ENCODE data around the gene PCSK5. TPM values are rescaled to one million over a fixed set of nuclear protein-coding genes. Genes with fewer than 3 reads are reported as not detected.

The PCSK5 gene
- total and polyA plus RNA-seq, 8 donors, result 0.99 to 10.3 (median 4.4) TPM

GRCh38 chr9:76191493-76191892 lies 301.0 kb downstream of the PCSK5 start:
- ATAC-seq (no peak), DNase-seq (no peak), FAIRE-seq (no peak)
- Histone ChIP-seq H3K27ac (no peak overlapping the region), H3K4me3 (no peak overlapping the region), H3K4me1 (no peaks in the 10 kb centered on the region), H3K9me3 (no peaks in the 10 kb centered on the region), H3K27me3 (no peaks in the 10 kb centered on the region), H3K36me3 (no peaks in the 10 kb centered on the region)
- WGBS, 2 donors, result 94 to 97% methylated on average over 5 of the region's 5 CpGs
- intact Hi-C loops (cut with DNase I), result no loop called here
- no peak for TF ChIP-seq CTCF (IDR thresholded peaks at IDR 0.05)

GRCh38 chr9:76192013-76192412 lies 301.5 kb downstream of the PCSK5 start:
- no peak for FAIRE-seq
- WGBS, 2 donors, result 93 to 96% methylated on average over 3 of the region's 3 CpGs

GRCh38 chr9:76194896-76195295 lies 304.4 kb downstream of the PCSK5 start:
- Histone ChIP-seq H3K4me1 (no peaks in the 10 kb centered on the region), H3K27ac (no peak overlapping the region), H3K9me3 (no peaks in the 10 kb centered on the region), H3K27me3 (no peaks in the 10 kb centered on the region), H3K4me3 (no peak overlapping the region), H3K36me3 (no peaks in the 10 kb centered on the region)
- DNase-seq (no peak), ATAC-seq (no peak), FAIRE-seq (no peak)
- WGBS, 2 donors, result 88 to 92% methylated on average over 3 of the region's 3 CpGs
- TF ChIP-seq CTCF (IDR thresholded peaks at IDR 0.05), result no peak
- intact Hi-C loops (cut with DNase I), result no loop called here

More at GRCh38 chr9:76192013-76192412, 301.5 kb downstream of the PCSK5 start:
- ATAC-seq, result no peak
- Histone ChIP-seq H3K27me3 (no peaks in the 10 kb centered on the region), H3K4me1 (no peaks in the 10 kb centered on the region), H3K27ac (no peak overlapping the region), H3K9me3 (no peaks in the 10 kb centered on the region), H3K4me3 (no peak overlapping the region), H3K36me3 (no peaks in the 10 kb centered on the region)
- DNase-seq, result no peak
- no peak for TF ChIP-seq CTCF (IDR thresholded peaks at IDR 0.05)
- intact Hi-C loops (cut with DNase I), result no loop called here

- no peak for FAIRE-seq
- H3K27me3 ChIP-seq, result no peaks in the 10 kb centered on the region
- H3K27ac ChIP-seq, result no peak overlapping the region
- DNase-seq, result no peak
- H3K4me3 ChIP-seq, result no peak overlapping the region
- no peaks in the 10 kb centered on the region for H3K9me3 ChIP-seq
- intact Hi-C loops (cut with DNase I), result no loop called here
- no peaks in the 10 kb centered on the region for H3K36me3 ChIP-seq
- WGBS, 2 donors, result 69 to 76% methylated on average over 2 of the region's 2 CpGs
- no peak for TF ChIP-seq CTCF (IDR thresholded peaks at IDR 0.05)
- ATAC-seq, result no peak
- H3K4me1 ChIP-seq, result no peaks in the 10 kb centered on the region
Measured at GRCh38 chr9:76198336-76198735, 307.9 kb downstream of the PCSK5 start.

GRCh38 chr9:76200315-76200714 lies 309.8 kb downstream of the PCSK5 start:
- WGBS, 2 donors, result 76 to 82% methylated on average over 5 of the region's 5 CpGs
- H3K27me3 ChIP-seq, result no peaks in the 10 kb centered on the region
- DNase-seq (no peak), FAIRE-seq (no peak), ATAC-seq (no peak)
- no peak overlapping the region for H3K27ac ChIP-seq
- H3K36me3 ChIP-seq, result no peaks in the 10 kb centered on the region
- intact Hi-C loops (cut with DNase I), result no loop called here
- no peak for TF ChIP-seq CTCF (IDR thresholded peaks at IDR 0.05)
- no peaks in the 10 kb centered on the region for H3K9me3 ChIP-seq
- H3K4me1 ChIP-seq, result no peaks in the 10 kb centered on the region
- no peak overlapping the region for H3K4me3 ChIP-seq

Data from pancreas (tissue), 10 donors.